K562 (cell line): ENCODE data around the gene IMMP2L.

Source experiments
- CREB1 ChIP-seq, 2 experiments: sonication (generic) in 1 of 2; formaldehyde crosslinking in 1 of 2; IDR thresholded peaks; 2 replicates each; pipeline versions ENCODE4 v1.6.1 to v1.8.0; 2012 to 2022; ENCODE audit warnings: inconsistent platforms in 1 of 2, mild to moderate bottlenecking in 1 of 2, missing genetic modification reagents in 1 of 2, moderate library complexity in 1 of 2
- CTCF ChIP-seq, 3 experiments: IDR thresholded peaks in 2 of 3; conservative IDR thresholded peaks in 1 of 3; 2 replicates each; pipeline ENCODE4 v1.5.1; 2011 to 2012; ENCODE audit warnings: low read length in 3 of 3, mild to moderate bottlenecking in 3 of 3, control low read depth in 2 of 3, improper control_type of control experiment in 1 of 3, inconsistent platforms in 1 of 3, low read depth in 1 of 3, mixed read lengths in 1 of 3, moderate library complexity in 1 of 3; ENCODE audit not compliant: insufficient read depth in 2 of 3
- EP300 ChIP-seq: IDR thresholded peaks from 2 replicates; pipeline ENCODE4 v1.6.1; 2012; ENCODE audit warnings: low read length, improper control_type of control experiment
- MEIS2 ChIP-seq: fragments of 450-650 bp; IDR thresholded peaks from 2 replicates; pipeline ENCODE4 v1.6.1; 2014; ENCODE audit warnings: mild to moderate bottlenecking; ENCODE audit not compliant: partially characterized antibody
- MYC ChIP-seq, 2 experiments: fragments of 250-450 bp in 1 of 2; sonication (Bioruptor Pico) in 1 of 2; IDR thresholded peaks; 2 replicates each; pipeline versions ENCODE4 v1.5.1 to v1.6.1; 2012 to 2021; ENCODE audit warnings: low read depth in 2 of 2, borderline replicate concordance in 1 of 2, improper control_type of control experiment in 1 of 2, low read length in 1 of 2, mild to moderate bottlenecking in 1 of 2, moderate library complexity in 1 of 2
- NCOR1 ChIP-seq: fragments of 450-650 bp; IDR thresholded peaks from 2 replicates; pipeline ENCODE4 v1.6.1; 2016; ENCODE audit warnings: mild to moderate bottlenecking, moderate library complexity
- PPARD ChIP-seq: fragments of 250-450 bp; sonication (Bioruptor Pico); IDR thresholded peaks from 2 replicates; pipeline ENCODE4 v1.8.0; 2022; ENCODE audit warnings: inconsistent platforms, mild to moderate bottlenecking, moderate library complexity
- SETDB1 ChIP-seq: IDR thresholded peaks from one replicate; pipeline ENCODE4 v1.6.1; 2012; ENCODE audit warnings: low read length, control low read depth, inconsistent platforms
- TAF1 ChIP-seq: IDR thresholded peaks from 2 replicates; pipeline ENCODE4 v1.6.1; 2011; ENCODE audit warnings: mild to moderate bottlenecking, low read length, moderate library complexity; ENCODE audit not compliant: insufficient read depth, control insufficient read depth, severe bottlenecking; ENCODE audit errors: extremely low read depth
- ZNF23 ChIP-seq: fragments of 250-450 bp; sonication (Bioruptor Pico); IDR thresholded peaks from 2 replicates; pipeline ENCODE4 v1.4.0; 2020; ENCODE audit warnings: mild to moderate bottlenecking
- ZNF444 ChIP-seq: fragments of 250-450 bp; sonication (Bioruptor Pico); IDR thresholded peaks from 2 replicates; pipeline ENCODE4 v1.4.0; 2020; ENCODE audit warnings: mild to moderate bottlenecking, moderate library complexity

GRCh38 chr7:111264111-111264868 lies 298.0 kb downstream of the IMMP2L start:
- TF ChIP-seq ZNF444 (CRISPR knock-in tag) (no peak), CTCF (IDR thresholded peaks at IDR 0.05 in 2 of 3, conservative IDR thresholded peaks at IDR 0.05 in 1 of 3; ENCODE audit: insufficient read depth in 2 of 3, low read depth in 1 of 3, low read length in 3 of 3) (no peak), SETDB1 (no peak), PPARD (CRISPR knock-in tag) (no peak), MEIS2 (no peak), CREB1 (IDR thresholded peaks at IDR 0.05) (no peak), CREB1 (CRISPR knock-in tag; IDR thresholded peaks at IDR 0.05) (no peak), NCOR1 (no peak), MYC (IDR thresholded peaks at IDR 0.05; ENCODE audit: low read depth, low read length) (no peak), MYC (CRISPR knock-in tag; IDR thresholded peaks at IDR 0.05; ENCODE audit: borderline replicate concordance, low read depth) (no peak), EP300 (no peak), TAF1 (no peak), ZNF23 (CRISPR knock-in tag) (no peak)
